SK-N-SH (cell line): ENCODE results near the gene KLHDC7B. TPM values are rescaled to one million over a fixed set of nuclear protein-coding genes. Genes with fewer than 3 reads are reported as not detected.
"Not testable (repeated sequence)": the region's sequence is repeated elsewhere in the genome, so short reads cannot be mapped to it uniquely, and the experiment has no call there.

Source experiments
- CTCF ChIA-PET: fragments of 300-600, 350-600 bp; formaldehyde crosslinking; extraction: SDS; loops from one replicate; lab custom pipeline; 2021; lab: Yijun Ruan, JAX
- POLR2A ChIA-PET: fragments of 350-600 bp; sonication (Branson Sonifier 250); formaldehyde crosslinking; extraction: SDS; loops from one replicate; lab custom pipeline; 2020; ENCODE audit warnings: antibody characterized with exemption, inconsistent platforms; lab: Yijun Ruan, JAX
- DNase-seq: peaks from one replicate; pipeline ENCODE4 v3.0.0; 2012
- H2AFZ ChIP-seq: fragments of 200-600 bp; sonication (generic); 2 replicates; pipeline ENCODE4 v1.8.1; 2016; ENCODE audit warnings: antibody characterized with exemption, mild to moderate bottlenecking, low read depth
- H3F3A ChIP-seq: fragments of 200-600 bp; sonication (generic); replicated peaks from 2 replicates; pipeline ENCODE3; 2016; ENCODE audit warnings: antibody characterized with exemption, mild to moderate bottlenecking; ENCODE audit not compliant: insufficient read depth
- H3K27ac ChIP-seq, 2 experiments: fragments of 200-500 bp in 1 of 2; fragments of 200-600 bp in 1 of 2; sonication (Bioruptor generic) in 1 of 2; sonication (generic), shearing (Covaris generic) in 1 of 2; 2 replicates each; pipeline versions ENCODE4 v1.5.1 to v1.6.1; 2014 to 2016; ENCODE audit warnings: low read depth in 2 of 2, inconsistent platforms in 1 of 2, low read length in 1 of 2, mild to moderate bottlenecking in 1 of 2, mixed read lengths in 1 of 2
- H3K27me3 ChIP-seq: fragments of 200-600 bp; sonication (generic), shearing (Covaris generic); 2 replicates; pipeline ENCODE4 v1.6.1; 2016; ENCODE audit warnings: mixed run types; ENCODE audit not compliant: insufficient read depth
- H3K36me3 ChIP-seq, 2 experiments: fragments of 200-500 bp in 1 of 2; fragments of 200-600 bp in 1 of 2; sonication (Bioruptor generic) in 1 of 2; sonication (generic) in 1 of 2; replicated peaks in 1 of 2; 2 replicates each; pipeline versions ENCODE3 to v1.5.1; 2014 to 2016; ENCODE audit warnings: low read length in 1 of 2, mild to moderate bottlenecking in 1 of 2; ENCODE audit not compliant: insufficient read depth in 2 of 2, control insufficient read depth in 1 of 2
- H3K4me1 ChIP-seq, 2 experiments: fragments of 200-500 bp in 1 of 2; fragments of 200-600 bp in 1 of 2; sonication (Bioruptor generic) in 1 of 2; sonication (generic), shearing (Covaris generic) in 1 of 2; 2 replicates each; pipeline versions ENCODE4 v1.5.1 to v1.6.1; 2014 to 2016; ENCODE audit warnings: low read depth in 1 of 2, low read length in 1 of 2, mixed run types in 1 of 2; ENCODE audit not compliant: insufficient read depth in 2 of 2, control insufficient read depth in 1 of 2
- H3K4me2 ChIP-seq: fragments of 200-600 bp; sonication (generic), shearing (Covaris generic); 2 replicates; pipeline ENCODE4 v1.6.1; 2017; ENCODE audit warnings: mixed run types
- H3K4me3 ChIP-seq, 2 experiments: fragments of 200-500 bp in 1 of 2; fragments of 200-600 bp in 1 of 2; sonication (Bioruptor generic) in 1 of 2; sonication (generic), shearing (Covaris generic) in 1 of 2; 2 replicates each; pipeline versions ENCODE4 v1.5.1 to v1.8.1; 2014 to 2016; ENCODE audit warnings: low read depth in 2 of 2, inconsistent platforms in 1 of 2, low read length in 1 of 2, mild to moderate bottlenecking in 1 of 2, mixed read lengths in 1 of 2, moderate library complexity in 1 of 2
- H3K79me2 ChIP-seq: fragments of 200-600 bp; sonication (generic); 2 replicates; pipeline ENCODE4 v1.8.1; 2017; ENCODE audit warnings: mild to moderate bottlenecking; ENCODE audit not compliant: insufficient read depth
- H3K9ac ChIP-seq: fragments of 200-600 bp; sonication (generic); 2 replicates; pipeline ENCODE4 v1.6.1; 2017; ENCODE audit warnings: mixed run types
- H3K9me2 ChIP-seq: fragments of 200-600 bp; sonication (generic); 2 replicates; pipeline ENCODE4 v1.6.1; 2017; ENCODE audit warnings: mixed run types
- H3K9me3 ChIP-seq: fragments of 200-600 bp; sonication (generic); 2 replicates; pipeline ENCODE4 v1.6.1; 2017; ENCODE audit warnings: mixed run types, mild to moderate bottlenecking, moderate library complexity
- H4K20me1 ChIP-seq: fragments of 200-600 bp; sonication (generic); 2 replicates; pipeline ENCODE4 v1.6.1; 2017; ENCODE audit warnings: mild to moderate bottlenecking, mixed run types; ENCODE audit not compliant: insufficient read depth
- CHD2 ChIP-seq: fragments of 150-350 bp; IDR thresholded peaks from 2 replicates; pipeline ENCODE4 v1.6.1; 2018; ENCODE audit warnings: low read length; ENCODE audit not compliant: partially characterized antibody
- EZH2phosphoT487 ChIP-seq: fragments of 200-600 bp; sonication (generic); IDR thresholded peaks from 2 replicates; pipeline ENCODE4 v1.6.1; 2017; ENCODE audit warnings: low read depth, mixed run types, mild to moderate bottlenecking, antibody characterized with exemption, moderate library complexity, borderline replicate concordance
- FOSL2 ChIP-seq: IDR thresholded peaks from 2 replicates; pipeline ENCODE4 v1.4.0; 2012; ENCODE audit warnings: low read depth, mild to moderate bottlenecking, moderate library complexity, borderline replicate concordance
- NFIC ChIP-seq: IDR thresholded peaks from 2 replicates; pipeline ENCODE4 v1.4.0; 2012; ENCODE audit warnings: borderline replicate concordance
- POLR2AphosphoS5 ChIP-seq: IDR thresholded peaks from 2 replicates; pipeline ENCODE4 v1.6.1; 2012; ENCODE audit warnings: low read depth, low read length
- RAD21 ChIP-seq: IDR thresholded peaks from 2 replicates; pipeline ENCODE4 v1.6.1; 2012; ENCODE audit warnings: mild to moderate bottlenecking, low read length
- RCOR1 ChIP-seq: fragments of 150-350 bp; IDR thresholded peaks from 2 replicates; pipeline ENCODE4 v1.6.1; 2017; ENCODE audit warnings: antibody characterized with exemption, low read length
- RXRA ChIP-seq: IDR thresholded peaks from 2 replicates; pipeline ENCODE4 v1.4.0; 2012; ENCODE audit warnings: low read depth, mild to moderate bottlenecking, borderline replicate concordance
- TEAD4 ChIP-seq: IDR thresholded peaks from 2 replicates; pipeline ENCODE4 v1.4.0; 2012; ENCODE audit warnings: mild to moderate bottlenecking, borderline replicate concordance; ENCODE audit not compliant: insufficient read depth
- YY1 ChIP-seq: IDR thresholded peaks from 2 replicates; pipeline ENCODE4 v1.4.0; 2012; ENCODE audit warnings: low read depth, mild to moderate bottlenecking
- WGBS: methylation state at CpG from one replicate; pipeline ENCODE4 v1.1.6; 2017; ENCODE audit warnings: low lambda C conversion rate; 5-methylcytosine and 5-hydroxymethylcytosine counted together
- polyA plus RNA-seq, 3 experiments: library from polyadenylated mRNA; depleted of rRNA; stranded (reverse); fragments of >200 nt; gene quantifications; 2 replicates each; pipeline ENCODE4 v1.2.3, GENCODE V29; 2012
- TF ChIP-seq, protein P1 (sequence below): IDR thresholded peaks from 2 replicates; pipeline ENCODE4 v1.4.0; 2012; ENCODE audit warnings: low read depth, borderline replicate concordance
- TF ChIP-seq, protein P2 (sequence below): fragments of 200-600 bp; sonication (generic); IDR thresholded peaks from 2 replicates; pipeline ENCODE4 v1.6.1; 2017; ENCODE audit warnings: antibody characterized with exemption, mild to moderate bottlenecking, moderate library complexity
- TF ChIP-seq, protein P3 (sequence below): fragments of 150-350 bp; IDR thresholded peaks from 2 replicates; pipeline ENCODE4 v1.6.1; 2016; ENCODE audit warnings: mild to moderate bottlenecking, low read depth, low read length

The KLHDC7B gene
- polyA plus RNA-seq, 1 of the 3 experiments (the other 2 are of a cell fraction) = 0.07 TPM

DNA sequence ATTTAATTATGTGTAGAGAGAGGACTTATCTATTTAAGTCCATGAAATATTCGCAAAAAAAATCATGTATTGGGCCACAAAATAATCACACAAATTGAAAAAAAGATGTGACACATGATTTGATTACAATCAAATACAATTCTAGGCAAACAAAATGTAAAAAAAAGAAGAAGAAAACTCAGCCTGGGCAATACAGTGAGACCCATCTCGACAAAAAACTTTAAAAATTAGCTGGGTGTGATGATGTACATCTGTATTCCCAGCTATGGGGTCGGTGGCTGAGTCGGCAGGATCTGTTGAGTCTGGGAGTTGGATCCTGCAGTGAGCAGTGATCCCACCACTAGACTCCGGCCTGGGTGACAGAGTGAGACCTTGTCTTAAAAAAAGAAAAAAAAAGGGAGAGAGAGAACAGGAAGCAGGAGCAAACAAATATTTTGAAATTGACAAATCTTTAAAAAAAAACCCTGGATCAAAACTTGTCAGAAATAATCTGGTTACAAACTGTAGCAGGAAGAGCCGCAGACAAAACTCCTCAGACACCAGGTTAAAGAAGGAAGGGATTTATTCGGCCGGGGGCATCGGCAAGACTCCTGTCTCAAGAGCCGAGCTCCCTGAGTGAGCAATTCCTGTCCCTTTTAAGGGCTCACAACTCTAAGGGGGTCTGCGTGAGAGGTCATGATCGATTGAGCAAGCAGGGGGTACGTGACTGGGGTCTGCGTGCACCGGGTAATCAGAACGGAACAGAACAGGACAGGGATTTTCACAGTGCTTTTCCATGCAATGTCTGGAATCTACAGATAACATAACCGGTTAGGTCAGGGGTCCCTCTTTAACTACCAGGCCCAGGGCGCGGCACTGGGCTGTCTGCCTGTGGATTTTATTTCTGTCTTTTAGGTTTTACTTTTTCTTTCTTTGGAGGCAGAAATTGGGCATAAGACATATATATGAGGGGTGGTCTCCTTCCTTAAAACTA is 12.6 kb upstream of the KLHDC7B start:
- H3K4me3 ChIP-seq = no peak overlapping the region; a peak in 1 of 4 replicates
- H3K27me3 ChIP-seq = no peaks in the 10 kb centered on the region
- H3K4me2 ChIP-seq = no peak overlapping the region
- POLR2A ChIA-PET = interaction anchor here (1.0 to 1.2 kb wide), 2 partner anchors 23 to 30 kb away, joined by 3 to 8 read pairs; partner anchors contain the start of gene SYCE3
- H3K9me2 ChIP-seq = no peaks in the 10 kb centered on the region
- H3K9ac ChIP-seq = no peak overlapping the region
- H3K4me1 ChIP-seq = peaks cover 0 to 9% of the 10 kb centered on the region in 2 experiments; a peak in 1 of 4 replicates
- WGBS = 93% methylated on average over 19 of the region's 19 CpGs
- TF ChIP-seq, protein P1, sequence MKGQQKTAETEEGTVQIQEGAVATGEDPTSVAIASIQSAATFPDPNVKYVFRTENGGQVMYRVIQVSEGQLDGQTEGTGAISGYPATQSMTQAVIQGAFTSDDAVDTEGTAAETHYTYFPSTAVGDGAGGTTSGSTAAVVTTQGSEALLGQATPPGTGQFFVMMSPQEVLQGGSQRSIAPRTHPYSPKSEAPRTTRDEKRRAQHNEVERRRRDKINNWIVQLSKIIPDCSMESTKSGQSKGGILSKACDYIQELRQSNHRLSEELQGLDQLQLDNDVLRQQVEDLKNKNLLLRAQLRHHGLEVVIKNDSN = no peak
- TF ChIP-seq RAD21 (no peak), POLR2AphosphoS5 (no peak), EZH2phosphoT487 (no peak)
- H4K20me1 ChIP-seq = no peaks in the 10 kb centered on the region
- no peak overlapping the region for H2AFZ ChIP-seq
- no peaks in the 10 kb centered on the region for H3K9me3 ChIP-seq
- no peaks in the 10 kb centered on the region for H3K36me3 ChIP-seq
- no peak overlapping the region for H3K27ac ChIP-seq
- no peak for DNase-seq
- CTCF ChIA-PET = interaction anchor here (1.5 kb wide), 1 partner anchor 30 kb away, joined by 12 read pairs; the partner anchor contains the start of gene SYCE3
- H3K79me2 ChIP-seq = no peaks in the 10 kb centered on the region
- H3F3A ChIP-seq = peaks cover 6% of the 10 kb centered on the region

DNA sequence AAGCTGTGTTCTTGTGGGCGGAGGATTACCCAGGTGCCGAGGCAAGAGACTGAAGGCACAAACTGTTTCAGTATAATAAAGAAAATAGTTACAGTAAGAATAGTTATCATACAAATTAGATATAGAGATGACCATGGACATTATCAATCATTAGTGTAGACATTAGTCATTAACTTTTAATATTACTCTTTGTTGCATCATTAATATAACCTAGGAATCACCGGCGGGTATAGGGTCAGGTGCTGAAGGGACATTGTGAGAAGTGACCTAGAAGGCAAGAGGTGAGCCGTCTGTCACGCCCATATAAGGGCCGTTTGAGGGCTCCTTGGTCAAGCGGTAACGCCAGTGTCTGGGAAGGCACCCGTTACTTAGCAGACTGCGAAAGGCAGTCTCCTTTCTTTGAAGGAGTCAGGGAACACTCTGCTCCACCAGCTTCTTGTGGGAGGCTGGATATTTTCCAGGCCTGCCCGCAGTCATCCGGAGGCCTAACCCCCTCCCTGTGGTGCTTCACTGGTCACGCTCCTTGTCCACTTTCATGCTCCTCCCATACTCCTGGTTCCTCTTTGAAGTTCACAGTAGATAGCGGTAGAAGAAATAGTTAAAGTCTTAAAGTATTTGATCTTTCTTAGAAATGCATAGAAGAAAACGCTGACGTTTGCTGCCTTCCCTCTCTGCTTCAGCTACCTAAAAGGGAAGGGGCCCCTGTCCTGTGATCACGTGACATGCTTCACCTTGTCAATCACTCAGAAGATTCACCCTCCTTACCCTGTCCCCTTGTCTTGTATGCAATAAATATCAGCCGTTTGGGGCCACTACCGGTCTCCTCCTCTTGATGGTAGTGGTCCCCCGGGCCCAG is 11.6 kb upstream of the KLHDC7B start:
- not testable (repeated sequence) for DNase-seq

DNA sequence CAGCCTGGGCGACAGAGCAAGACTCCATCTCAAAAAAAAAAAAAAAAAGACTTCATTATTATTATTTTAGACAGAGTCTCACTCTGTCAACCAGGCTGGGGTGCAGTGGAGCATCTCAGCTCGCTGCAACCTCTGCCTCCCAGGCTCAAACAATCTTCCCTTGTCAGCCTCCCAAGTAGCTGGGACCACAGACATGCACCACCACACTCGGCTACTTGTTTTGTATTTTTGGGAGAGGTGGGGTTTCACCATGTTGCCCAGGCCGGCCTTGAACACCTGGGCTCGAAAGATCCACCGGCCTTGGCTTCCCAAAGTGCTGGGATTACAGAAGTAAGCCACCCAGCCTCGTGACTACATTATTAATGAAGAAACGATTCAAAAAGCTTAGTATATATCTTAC is 10.6 kb upstream of the KLHDC7B start:
- no peak overlapping the region for H3K27ac ChIP-seq
- H3K27me3 ChIP-seq = no peaks in the 10 kb centered on the region
- H3K9ac ChIP-seq = no peak overlapping the region
- H3K4me2 ChIP-seq = no peak overlapping the region
- no peak overlapping the region for H3K4me3 ChIP-seq
- POLR2A ChIA-PET = no interaction called here
- CTCF ChIA-PET = interaction anchor here (1.5 to 2.6 kb wide), 4 partner anchors 9 to 86 kb away, joined by 4 to 14 read pairs (median 8); partner anchors contain the start of genes KLHDC7B, SCO2 and SYCE3
- H3F3A ChIP-seq = peaks cover 5% of the 10 kb centered on the region
- 83% methylated on average over 8 of the region's 8 CpGs for WGBS
- H3K9me3 ChIP-seq = no peaks in the 10 kb centered on the region
- peaks cover 5 to 9% of the 10 kb centered on the region in 2 experiments; a peak in 2 of 4 replicates for H3K4me1 ChIP-seq
- no peaks in the 10 kb centered on the region for H4K20me1 ChIP-seq
- H3K36me3 ChIP-seq = no peaks in the 10 kb centered on the region
- no peaks in the 10 kb centered on the region for H3K79me2 ChIP-seq
- H3K9me2 ChIP-seq = no peaks in the 10 kb centered on the region
- H2AFZ ChIP-seq = no peak overlapping the region
- DNase-seq = no peak
- no peak for TF ChIP-seq CHD2
- TF ChIP-seq, protein P2, sequence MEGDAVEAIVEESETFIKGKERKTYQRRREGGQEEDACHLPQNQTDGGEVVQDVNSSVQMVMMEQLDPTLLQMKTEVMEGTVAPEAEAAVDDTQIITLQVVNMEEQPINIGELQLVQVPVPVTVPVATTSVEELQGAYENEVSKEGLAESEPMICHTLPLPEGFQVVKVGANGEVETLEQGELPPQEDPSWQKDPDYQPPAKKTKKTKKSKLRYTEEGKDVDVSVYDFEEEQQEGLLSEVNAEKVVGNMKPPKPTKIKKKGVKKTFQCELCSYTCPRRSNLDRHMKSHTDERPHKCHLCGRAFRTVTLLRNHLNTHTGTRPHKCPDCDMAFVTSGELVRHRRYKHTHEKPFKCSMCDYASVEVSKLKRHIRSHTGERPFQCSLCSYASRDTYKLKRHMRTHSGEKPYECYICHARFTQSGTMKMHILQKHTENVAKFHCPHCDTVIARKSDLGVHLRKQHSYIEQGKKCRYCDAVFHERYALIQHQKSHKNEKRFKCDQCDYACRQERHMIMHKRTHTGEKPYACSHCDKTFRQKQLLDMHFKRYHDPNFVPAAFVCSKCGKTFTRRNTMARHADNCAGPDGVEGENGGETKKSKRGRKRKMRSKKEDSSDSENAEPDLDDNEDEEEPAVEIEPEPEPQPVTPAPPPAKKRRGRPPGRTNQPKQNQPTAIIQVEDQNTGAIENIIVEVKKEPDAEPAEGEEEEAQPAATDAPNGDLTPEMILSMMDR = no peak
- no peak for TF ChIP-seq YY1
- TF ChIP-seq NFIC = no peak
- TF ChIP-seq POLR2AphosphoS5 = no peak
- TF ChIP-seq, protein P3, sequence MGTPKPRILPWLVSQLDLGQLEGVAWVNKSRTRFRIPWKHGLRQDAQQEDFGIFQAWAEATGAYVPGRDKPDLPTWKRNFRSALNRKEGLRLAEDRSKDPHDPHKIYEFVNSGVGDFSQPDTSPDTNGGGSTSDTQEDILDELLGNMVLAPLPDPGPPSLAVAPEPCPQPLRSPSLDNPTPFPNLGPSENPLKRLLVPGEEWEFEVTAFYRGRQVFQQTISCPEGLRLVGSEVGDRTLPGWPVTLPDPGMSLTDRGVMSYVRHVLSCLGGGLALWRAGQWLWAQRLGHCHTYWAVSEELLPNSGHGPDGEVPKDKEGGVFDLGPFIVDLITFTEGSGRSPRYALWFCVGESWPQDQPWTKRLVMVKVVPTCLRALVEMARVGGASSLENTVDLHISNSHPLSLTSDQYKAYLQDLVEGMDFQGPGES = no peak
- no peak for TF ChIP-seq RCOR1
- TF ChIP-seq RAD21 = no peak
- no peak for TF ChIP-seq TEAD4
- TF ChIP-seq FOSL2 = no peak
- TF ChIP-seq RXRA = no peak

More for the DNA sequence above, 11.6 kb upstream of the KLHDC7B start:
- WGBS = 89% methylated on average over 21 of the region's 21 CpGs
- H3F3A ChIP-seq, H3K4me2 ChIP-seq, H3K4me1 ChIP-seq, H4K20me1 ChIP-seq, H3K79me2 ChIP-seq, H3K36me3 ChIP-seq, H2AFZ ChIP-seq, H3K4me3 ChIP-seq, H3K27ac ChIP-seq, H3K9ac ChIP-seq, H3K27me3 ChIP-seq, POLR2A ChIA-PET, H3K9me2 ChIP-seq, H3K9me3 ChIP-seq: not testable (repeated sequence)
- CTCF ChIA-PET = interaction anchor here (1.5 to 2.6 kb wide), 3 partner anchors 8 to 29 kb away, joined by 4 to 14 read pairs (median 8); partner anchors contain the start of genes KLHDC7B, SCO2 and SYCE3
